Stimulated activated CD4-positive, alpha-beta T cell treated with anti-CD3 and anti-CD28 coated beads, TNF-alpha, amount 100 ng/mL, for 1 hour (primary cell): ENCODE results near the gene RB1.
A peak's percentile ranks its signal among the peaks of the same experiment; 100 is the strongest.
"Not testable (repeated sequence)": the region's sequence is repeated elsewhere in the genome, so short reads cannot be mapped to it uniquely, and the experiment has no call there.

Source experiments
- DNase-seq, 3 donors: peaks; one replicate each; pipeline ENCODE4 v3.0.0-alpha.2; 2020; ENCODE audit warnings: low read depth in 3 of 3, low spot score in 1 of 3

The RB1 gene

DNA sequence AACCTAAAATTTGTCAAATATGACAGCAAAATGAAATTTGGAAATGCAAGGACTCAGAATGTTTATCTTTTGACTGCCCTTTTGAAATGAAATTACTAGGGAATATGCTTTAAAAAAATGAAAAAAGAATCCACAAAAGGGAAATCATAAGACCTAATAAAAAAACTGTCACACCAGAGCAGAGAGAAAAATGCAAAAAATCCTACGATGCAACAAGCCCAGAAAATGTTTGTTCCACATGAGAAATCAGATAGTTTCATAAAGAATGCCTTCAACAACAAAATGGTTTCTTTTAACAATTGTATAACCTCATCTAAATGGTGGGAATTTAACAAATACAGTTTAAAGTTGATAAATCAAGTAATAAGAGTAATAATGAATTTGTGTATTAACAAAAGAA, 101.4 kb downstream of the RB1 start:
- no peak for DNase-seq

DNA sequence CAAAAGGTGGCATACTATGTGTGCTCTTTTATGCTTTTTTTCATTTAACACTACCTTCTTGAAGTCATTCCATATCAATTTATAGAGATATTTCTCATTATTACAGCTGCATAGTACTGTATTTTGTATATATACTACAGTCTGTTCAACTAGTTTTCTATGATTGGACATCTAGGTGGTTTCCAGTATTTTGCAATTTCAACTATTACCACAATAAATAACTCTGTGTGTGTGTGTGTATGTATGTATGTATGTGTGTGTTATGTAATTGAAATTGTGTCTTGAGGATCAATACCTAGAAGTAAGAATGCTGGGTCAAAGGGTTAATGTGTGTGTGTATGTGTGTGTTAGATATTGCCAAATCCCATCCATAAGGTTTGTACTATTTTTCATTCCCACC, 102.3 kb downstream of the RB1 start:
- no peak for DNase-seq

DNA sequence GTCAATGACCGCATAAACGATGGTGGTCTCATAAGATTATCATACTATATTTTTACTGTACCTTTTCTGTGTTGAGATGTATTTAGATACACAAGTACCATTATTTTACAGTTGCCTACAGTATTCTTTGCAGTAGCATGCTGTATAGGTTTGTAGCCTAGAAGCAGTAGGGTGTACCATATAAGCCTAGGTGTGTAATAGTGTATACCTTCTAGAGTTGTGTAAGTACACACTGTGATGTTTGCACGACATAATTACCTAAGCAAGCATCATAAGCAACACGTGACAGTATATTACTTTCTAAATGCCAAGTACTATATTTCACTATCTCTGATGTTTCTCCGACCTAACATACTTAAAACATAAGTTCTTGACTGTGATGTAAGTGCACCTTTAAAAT, 106.6 kb downstream of the RB1 start:
- no peak for DNase-seq

DNA sequence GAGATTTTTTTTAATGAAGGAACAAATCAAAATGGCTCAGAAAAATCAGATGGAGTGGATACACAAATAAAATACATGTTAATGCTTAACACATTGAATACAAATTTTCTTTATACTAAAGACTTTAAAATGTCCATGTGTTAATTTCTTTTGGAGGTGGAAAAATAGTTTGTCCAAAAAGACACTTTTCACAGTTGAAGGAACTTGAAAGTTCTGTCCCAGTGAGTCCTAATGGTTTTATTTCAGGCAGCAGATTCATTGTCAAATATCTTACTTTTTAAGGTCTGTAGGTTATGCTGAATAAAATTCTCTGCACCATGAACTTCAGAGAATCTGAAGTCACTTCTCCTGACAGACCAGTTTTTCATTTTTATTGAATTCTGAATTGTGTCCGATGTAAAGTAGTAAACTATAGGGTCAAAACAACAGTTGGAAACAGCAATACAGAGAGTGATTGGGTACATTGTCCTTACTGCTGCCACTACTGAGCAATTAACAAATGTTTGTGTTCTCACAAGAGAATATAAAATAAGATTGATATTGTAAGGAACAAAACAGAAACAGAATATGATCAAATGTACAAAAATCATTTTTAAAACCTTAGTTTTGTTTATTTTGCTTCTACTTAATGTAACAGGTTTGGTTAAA, 107.7 kb downstream of the RB1 start:
- DNase-seq, result no peak

DNA sequence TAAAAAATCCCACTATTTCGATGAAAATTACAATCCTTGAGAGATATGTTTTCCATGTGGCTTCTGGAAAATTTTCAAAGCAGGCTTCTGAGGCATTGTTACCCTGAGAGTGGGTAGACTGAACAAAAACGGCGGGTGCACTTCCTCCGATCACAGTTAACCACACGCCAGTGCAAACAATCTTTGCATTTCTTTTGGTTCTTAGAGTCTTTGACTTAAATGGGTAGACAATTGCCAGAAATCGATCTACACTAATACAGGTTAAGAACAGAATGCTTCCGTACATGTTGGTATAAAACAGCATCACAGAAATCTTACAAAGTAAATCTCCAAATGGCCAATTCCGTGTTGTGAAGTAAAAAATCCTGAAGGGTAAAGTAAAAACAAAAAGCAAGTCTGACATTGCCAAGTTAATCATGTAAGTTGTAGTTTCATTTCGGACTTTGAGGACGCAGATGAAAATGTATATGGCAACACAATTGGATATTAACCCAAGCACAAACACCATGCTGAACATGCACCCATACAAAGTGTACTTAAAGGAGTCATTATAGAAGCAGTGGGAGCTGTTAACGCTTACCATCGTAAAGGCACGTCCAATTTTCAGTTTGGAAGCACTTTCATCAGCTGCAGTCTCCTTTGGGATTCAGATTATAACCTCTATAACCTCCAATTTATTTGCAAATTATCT, 108.4 kb downstream of the RB1 start:
- peak in 1 of 3 donors; percentile 18 for DNase-seq

DNA sequence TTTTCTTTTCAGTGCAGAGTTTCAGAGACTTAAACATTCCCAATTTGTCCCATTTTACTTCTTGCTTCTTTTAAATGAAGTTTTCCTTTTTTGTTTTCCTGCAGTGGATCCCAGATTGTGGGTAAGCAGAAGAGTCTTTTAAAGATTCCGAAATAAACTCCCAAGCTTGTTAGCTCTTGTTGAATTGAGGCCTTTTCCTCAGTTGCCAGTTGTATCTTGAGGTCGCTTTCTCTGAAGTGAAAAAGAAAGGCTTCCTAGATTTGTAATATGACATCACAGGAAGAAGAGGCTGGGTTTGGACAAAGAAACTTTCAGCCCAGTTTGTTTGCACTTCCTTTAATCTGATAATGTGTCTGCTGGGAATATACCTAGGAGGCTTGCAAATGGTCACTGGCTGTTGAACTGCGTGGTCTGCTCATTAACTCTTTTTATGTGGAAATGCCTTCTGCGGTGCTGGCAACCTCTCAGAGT, 109.4 kb downstream of the RB1 start, which contains the start of gene LPAR6:
LPAR6 (minus strand) TSS at position 233 of the 471 bp plus-strand sequence. CDS start 690 bp downstream, outside the sequence.
- no peak for DNase-seq

DNA sequence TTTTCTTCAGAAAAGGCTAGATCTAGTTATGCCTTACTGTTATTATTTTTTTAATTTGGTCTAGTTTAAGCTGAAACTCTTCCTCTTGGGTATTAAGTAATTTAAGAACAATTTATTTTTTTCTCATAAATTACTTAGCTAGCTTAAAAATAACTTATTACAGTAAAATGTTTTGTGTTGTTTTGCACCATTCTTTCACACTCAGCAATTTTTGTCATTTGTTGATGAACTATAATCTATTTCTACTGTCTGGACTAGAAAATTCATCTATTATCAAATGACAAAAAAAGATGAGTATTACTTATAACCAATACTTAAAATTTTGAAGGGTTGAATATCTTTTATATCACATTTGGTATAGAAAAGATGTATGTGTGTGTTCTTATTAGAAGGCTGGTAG, 111.0 kb downstream of the RB1 start:
- no peak for DNase-seq

DNA sequence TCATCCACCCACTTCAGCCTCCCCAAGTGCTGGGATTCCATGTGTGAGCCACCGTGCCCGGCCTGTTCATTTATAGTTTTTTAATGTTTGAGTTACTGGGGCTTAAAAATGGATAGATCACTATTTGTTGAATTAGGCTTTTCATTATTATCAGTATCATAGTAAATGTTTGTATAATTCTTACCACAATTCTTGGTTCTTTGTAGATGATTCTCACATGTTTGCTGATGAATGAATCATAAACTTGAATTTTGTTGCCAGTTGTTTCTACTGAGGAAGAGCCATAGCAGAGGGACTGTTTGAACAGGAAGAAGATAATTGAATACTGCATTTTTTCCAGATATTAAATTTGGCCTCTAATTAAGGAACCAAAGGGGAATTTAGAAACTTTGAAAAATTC, 112.0 kb downstream of the RB1 start:
- no peak for DNase-seq

DNA sequence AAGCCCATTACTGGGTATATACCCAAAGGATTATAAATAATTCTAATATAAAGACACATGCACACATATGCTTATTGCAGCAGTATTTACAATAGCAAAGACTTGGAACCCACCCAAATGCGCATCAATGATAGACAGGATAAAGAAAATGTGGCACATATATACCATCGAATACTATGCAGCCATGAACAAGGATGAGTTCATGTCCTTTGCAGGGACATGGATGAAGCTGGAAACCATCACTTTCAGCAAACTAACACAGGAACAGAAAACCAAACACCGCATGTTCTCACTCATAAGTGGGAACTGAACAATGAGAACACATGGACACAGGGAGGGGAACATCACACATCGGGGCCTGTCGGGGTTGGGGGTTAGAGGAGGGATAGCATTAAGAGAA, 118.5 kb downstream of the RB1 start:
- DNase-seq, result not testable (repeated sequence)

DNA sequence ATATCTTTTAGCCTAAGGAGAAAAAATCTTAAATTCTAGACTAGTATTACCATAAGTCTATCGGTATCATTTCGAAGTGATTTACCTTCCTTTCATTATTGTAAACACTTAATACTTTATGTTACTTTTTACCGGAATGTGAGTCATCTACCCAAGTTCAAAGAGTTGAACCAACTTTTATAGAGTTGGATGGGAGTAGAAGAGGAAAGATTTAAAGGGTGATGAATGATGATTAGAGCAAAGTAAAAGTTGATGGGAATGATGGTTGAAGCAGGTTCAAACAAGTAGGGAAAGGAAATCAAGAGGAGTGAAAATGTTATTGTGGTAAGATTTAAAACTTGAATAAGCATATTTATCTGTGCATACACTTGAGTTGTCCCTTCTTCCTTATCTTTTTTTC, 120.7 kb downstream of the RB1 start:
- no peak for DNase-seq

DNA sequence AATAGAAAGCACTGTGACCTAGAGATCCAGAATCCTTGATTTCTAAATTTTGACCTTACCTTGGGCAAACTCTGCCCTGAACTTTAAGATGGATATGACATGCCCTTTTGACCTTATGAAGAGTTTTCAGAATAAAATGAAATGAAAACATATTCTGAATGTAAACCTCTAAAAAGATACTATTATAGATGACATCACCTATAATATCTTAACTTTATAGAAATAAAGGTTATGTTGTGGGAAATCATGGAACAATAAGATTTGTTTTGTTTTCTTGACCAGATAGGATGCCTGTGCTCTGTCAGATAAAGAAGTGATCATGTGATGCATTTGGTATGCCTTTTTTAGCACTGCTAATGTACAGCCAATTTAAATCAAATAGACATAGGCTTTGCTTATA, 122.5 kb downstream of the RB1 start:
- no peak for DNase-seq

DNA sequence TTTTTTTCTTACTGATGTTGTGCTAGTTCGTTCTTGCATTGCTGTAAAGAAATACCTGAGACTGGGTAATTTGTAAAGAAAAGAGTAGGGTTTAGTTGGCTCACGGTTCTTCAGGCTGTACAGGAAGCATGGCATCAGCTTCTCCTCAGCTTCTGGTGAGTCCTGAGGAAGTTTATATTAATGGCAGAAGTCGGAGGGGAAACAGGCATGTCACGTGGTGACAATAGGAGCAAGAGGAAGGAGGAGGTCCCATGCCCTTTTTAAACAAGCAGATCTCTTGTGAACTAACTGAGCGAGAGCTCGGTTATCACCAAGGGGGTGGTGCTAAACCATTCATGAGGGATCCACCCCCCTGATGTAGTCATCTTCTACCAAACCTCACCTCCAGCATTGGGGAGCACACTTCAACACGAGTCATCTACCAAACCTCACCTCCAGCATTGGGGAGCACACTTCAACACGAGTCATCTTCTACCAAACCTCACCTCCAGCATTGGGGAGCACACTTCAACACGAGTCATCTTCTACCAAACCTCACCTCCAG, 123.3 kb downstream of the RB1 start:
- DNase-seq, result not testable (repeated sequence)

DNA sequence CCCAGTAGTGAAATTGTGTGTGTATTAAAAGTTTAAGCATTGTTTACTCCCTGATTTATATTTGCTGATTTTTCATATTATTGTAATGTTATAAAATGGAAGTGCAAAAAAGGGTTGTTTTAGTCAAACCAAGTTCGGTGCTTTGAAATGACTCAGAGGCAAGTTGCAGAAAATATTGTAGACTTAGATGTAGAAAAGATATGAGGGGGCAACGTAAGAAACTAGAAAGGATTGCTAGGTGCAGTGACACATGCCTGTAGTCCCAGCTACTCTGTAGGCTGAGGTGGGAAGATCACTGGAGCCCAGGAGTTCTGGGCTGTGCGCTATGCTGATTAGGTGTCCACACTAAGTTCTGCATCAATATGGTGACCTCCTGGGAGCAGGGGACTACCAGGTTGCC, 125.5 kb downstream of the RB1 start:
- DNase-seq, result no peak

DNA sequence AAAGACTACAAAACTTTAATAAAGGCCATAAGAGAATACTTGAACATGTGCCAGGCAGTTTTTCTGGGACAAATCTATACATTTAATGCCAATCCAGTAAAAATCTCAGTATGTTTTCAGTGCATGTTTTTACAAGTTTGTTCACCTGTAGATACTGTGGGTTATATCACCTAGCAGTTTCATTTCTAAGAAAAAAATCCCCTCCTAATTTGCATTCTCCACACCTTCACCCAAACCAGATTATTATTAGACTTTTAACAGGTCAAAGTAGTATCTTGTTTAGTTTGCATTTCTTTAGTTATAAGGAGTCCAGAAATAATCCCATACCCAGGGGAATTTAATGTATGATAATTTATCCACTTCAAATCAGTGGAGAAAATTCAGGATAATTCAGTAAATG, 126.3 kb downstream of the RB1 start:
- no peak for DNase-seq

DNA sequence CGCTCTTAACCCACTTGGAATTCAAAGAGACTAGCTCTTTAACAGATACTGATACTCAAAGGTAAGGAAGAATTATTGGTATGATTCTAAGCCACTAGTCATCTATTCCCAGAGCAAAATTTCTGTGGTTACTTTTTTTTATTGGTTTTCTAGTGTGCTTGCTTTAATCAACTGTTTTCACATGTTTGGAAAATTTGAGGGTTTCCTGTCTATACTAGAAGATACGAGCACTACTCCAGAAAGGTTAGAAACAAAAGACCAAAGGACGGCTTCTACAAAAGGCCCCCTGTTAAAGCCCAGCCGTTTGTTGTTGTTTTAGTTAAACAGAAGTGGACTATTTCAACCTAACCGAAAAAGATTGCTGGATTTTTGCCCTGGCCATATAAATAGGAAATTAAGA, 127.9 kb downstream of the RB1 start:
- DNase-seq, result no peak

DNA sequence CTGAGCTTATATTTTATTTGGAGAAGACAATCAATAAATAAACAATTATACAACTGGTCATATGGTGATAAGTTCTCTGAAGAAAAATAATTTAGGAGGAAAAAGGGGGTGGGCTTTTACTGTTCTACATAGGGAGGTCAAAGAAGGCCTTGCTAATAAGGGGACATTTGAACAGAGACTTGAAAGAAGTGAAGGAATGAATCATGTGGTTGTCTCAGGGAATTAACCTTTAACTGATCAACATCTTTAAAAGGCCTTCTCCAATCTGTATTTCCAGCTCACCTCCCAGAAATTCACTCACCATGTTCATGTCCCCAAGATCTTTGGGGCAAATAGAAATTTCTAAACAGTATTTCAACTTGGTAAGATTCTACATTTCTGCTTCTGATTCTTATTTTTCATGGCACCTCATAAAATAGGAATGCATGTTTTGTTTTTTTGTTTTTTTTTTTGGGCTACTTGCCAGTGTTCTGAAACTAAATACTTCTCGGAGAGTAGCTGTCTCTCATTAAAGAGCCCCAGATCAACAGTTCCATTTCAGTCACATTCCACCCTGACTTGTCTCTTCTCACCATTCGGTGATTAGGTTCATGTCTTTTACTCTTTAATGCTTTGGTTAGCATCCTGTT, 128.6 kb downstream of the RB1 start:
- DNase-seq, result no peak

DNA sequence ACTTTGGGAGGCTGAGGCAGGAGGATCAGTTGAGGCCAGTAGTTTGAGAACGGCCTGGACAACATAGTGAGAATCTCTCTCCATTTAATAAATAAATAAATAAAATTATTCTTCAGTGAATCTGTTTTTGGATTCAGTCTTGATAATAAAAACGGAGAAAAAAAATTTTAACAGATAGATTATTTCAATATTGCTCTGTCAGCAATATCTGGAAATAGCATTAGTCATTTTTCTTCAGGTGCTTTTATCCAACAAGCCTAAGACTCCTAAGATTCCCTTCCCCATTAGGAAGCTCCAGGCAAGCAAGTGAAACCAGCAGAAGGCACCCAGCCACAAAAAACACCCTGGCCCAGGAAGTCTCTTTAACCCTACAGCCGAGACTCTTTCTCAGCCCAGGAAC, 130.6 kb downstream of the RB1 start:
- no peak for DNase-seq

DNA sequence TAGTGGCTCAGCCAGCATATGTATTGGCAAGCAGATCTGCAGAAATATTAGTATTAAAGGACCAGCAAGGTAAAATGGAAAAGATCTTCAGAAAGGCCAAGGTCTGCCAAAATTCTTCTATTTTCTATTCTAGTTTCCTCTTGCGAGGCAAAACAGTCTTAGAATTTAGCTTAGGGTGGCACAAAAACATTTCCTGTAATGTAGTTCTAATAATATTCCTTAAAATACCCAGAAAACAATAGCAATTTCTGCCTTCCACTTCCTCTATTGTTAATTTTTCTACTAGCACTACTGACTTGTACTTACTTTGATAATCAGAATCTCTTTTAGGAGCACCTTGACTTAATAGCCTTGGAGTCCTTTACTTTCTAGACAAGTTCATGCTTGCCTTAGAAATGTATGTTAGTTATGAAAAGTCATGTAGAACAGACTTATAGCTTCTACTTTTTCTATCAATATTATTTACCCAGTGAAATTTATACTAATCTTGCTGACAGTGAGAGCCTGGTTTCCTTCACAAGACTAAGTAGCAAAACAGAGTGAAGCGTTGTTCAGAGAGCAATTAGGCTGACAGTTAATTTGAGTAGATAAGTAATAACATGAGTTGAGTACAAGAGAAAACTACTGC, 133.2 kb downstream of the RB1 start:
- DNase-seq, result no peak

DNA sequence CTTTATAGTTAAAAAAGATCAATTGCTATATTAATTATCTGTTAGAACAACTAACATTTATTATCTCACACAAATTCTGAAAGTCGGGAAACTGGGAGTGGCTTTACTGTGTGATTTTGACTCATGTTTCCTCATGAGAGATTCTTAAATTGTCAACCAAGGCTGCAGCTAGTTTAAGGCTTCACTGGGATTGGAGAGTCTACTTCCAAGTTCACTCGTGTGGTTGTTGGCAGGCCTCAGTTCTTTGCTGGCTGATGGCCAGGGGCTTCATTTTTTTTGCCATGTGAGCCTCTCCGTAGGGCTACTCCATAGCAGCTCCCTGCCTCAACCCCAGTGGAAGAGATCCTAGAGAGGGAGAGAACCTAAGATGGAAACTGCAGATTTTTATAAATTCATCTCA, 133.8 kb downstream of the RB1 start:
- DNase-seq, result no peak

DNA sequence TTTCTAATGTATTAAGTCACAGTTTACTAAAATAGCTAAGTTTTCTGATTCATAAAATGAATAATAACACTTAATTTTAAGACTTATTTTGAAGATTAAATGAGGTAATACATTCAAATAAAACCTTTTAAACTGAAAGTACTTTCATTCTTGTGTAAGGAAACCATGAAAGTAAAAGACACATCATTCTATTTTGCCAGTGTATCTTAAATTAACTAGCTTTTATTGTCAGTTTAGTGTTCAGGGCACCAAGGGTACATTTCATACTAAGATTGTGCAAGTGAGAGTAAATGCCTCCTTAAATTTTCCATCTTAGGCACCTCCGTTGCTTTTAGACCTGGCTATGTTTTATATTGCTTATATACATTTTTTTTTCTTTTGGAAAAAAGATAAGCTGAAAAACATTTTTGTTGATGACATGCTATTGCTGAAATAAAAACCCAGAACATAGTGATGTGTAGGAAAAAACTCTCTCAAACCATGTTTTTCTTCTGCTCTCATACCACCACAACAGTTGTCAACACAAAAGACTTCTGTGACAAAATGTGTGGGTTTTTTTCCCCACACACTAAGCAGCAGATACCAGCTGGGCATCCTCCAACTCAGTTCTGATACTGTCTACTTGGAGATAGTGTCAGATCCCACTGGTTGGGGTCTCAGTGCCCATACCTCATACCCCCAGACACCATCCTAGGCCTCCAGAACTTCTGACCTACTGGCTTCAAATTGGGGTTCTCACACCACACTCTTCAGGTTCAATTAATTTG, 140.1 kb downstream of the RB1 start:
- DNase-seq, result no peak

DNA sequence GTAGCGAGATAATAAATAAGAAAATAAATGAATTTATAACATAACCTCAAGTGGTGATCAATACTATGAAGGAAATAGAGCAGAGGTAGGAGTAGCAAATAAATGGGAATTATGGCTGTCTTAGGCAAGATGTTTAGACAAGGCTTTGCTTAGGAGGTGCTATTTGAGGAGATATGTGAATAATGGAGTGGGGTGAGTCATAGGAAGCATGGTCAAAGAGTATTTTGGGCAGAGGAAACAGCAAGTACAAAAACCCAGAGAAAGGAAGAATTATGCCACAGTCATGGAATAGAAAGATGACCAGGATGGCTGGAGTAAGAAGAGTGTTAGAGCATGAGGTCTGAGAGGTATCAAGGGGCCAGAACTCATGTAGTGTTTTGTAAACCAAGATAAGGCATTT, 142.9 kb downstream of the RB1 start:
- DNase-seq, result no peak
